Measurements from ENCODE around the gene DISP3. TPM values are rescaled to one million over a fixed set of nuclear protein-coding genes. Genes with fewer than 3 reads are reported as not detected.

DISP3 gene
- total RNA-seq, 1 donor from 2014 or later, result 0.17 TPM

- DNase-seq (ENCODE audit: low read depth), result no peak
- no peaks in the 10 kb centered on the region for H3K27me3 ChIP-seq (ENCODE audit: control insufficient read depth, insufficient read depth, low read length)
- H3K36me3 ChIP-seq (ENCODE audit: control insufficient read depth, insufficient read depth, low read length), result no peaks in the 10 kb centered on the region
- no peak overlapping the region for H3K4me3 ChIP-seq (ENCODE audit: low read depth, low read length)
- TF ChIP-seq, protein P1, sequence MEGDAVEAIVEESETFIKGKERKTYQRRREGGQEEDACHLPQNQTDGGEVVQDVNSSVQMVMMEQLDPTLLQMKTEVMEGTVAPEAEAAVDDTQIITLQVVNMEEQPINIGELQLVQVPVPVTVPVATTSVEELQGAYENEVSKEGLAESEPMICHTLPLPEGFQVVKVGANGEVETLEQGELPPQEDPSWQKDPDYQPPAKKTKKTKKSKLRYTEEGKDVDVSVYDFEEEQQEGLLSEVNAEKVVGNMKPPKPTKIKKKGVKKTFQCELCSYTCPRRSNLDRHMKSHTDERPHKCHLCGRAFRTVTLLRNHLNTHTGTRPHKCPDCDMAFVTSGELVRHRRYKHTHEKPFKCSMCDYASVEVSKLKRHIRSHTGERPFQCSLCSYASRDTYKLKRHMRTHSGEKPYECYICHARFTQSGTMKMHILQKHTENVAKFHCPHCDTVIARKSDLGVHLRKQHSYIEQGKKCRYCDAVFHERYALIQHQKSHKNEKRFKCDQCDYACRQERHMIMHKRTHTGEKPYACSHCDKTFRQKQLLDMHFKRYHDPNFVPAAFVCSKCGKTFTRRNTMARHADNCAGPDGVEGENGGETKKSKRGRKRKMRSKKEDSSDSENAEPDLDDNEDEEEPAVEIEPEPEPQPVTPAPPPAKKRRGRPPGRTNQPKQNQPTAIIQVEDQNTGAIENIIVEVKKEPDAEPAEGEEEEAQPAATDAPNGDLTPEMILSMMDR (IDR thresholded peaks at IDR 0.05; ENCODE audit: insufficient read depth, low read length, poor library complexity, severe bottlenecking), result no peak
Measured at GRCh38 chr1:11488201-11488770, 9.3 kb downstream of the DISP3 start.

DNA sequence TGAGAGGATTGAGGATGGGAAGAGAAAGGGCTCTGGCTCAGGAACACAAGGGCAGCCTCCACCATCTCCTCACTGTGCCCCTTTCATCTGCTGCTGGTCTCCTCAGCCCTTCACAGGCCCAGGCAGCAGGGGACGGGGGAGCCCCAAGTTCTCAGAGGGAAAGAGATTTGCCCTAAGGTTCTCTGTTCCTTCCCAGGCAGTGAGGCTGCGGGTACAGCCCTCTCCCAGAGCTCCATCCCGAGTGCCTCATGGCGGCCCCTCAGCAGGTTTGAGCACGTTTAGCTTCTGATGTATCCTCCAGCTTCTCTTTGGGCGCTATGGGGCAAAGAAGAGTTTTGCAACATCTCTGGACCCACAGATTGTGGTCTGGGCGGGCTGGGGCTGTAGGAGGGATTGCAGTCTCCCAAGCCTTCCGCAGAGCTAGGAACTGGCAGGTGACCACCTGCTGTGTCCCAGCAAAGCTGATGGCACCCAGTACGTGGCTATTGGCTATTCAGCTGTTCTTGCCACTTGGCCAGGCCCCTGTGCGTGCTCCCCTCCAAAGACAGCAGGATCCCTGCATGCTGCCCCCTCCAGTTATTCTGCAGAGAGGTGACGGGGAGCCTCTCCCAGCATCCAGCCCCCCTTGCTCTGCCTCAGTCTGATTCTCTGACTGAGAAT, 10.1 kb downstream of the DISP3 start:
- no peaks in the 10 kb centered on the region for H3K27me3 ChIP-seq (ENCODE audit: control insufficient read depth, insufficient read depth, low read length)
- no peak for DNase-seq (ENCODE audit: low read depth)
- TF ChIP-seq, protein P1 (IDR thresholded peaks at IDR 0.05; ENCODE audit: insufficient read depth, low read length, poor library complexity, severe bottlenecking), result no peak
- H3K4me3 ChIP-seq (ENCODE audit: low read depth, low read length), result no peak overlapping the region
- H3K36me3 ChIP-seq (ENCODE audit: control insufficient read depth, insufficient read depth, low read length), result no peaks in the 10 kb centered on the region

DNA sequence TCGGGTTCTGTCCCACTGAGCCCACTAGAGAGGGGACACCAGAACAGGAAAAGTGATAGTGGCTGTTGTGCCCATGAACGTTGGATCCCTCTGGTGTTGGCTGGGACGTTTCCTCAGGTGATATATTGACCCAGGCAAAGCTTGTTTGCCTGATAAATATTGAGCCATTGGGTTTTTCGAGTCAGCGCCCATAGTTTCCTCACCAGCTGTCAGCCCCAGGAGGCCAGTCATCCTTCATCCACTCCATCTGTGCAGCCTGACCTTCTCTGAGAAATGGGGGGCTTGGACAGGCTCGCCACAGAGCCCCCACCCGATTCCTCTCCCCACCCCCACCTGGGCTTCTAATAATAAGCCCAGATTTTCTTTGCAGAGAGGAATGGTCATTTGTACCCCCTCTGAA, 13.3 kb downstream of the DISP3 start:
- DNase-seq (ENCODE audit: low read depth), result no peak
- TF ChIP-seq, protein P1 (IDR thresholded peaks at IDR 0.05; ENCODE audit: insufficient read depth, low read length, poor library complexity, severe bottlenecking), result no peak
- no peak overlapping the region for H3K4me3 ChIP-seq (ENCODE audit: low read depth, low read length)
- no peaks in the 10 kb centered on the region for H3K27me3 ChIP-seq (ENCODE audit: control insufficient read depth, insufficient read depth, low read length)
- no peaks in the 10 kb centered on the region for H3K36me3 ChIP-seq (ENCODE audit: control insufficient read depth, insufficient read depth, low read length)

- H3K27me3 ChIP-seq (ENCODE audit: control insufficient read depth, insufficient read depth, low read length), result no peaks in the 10 kb centered on the region
- no peak for DNase-seq (ENCODE audit: low read depth)
- TF ChIP-seq, protein P1 (IDR thresholded peaks at IDR 0.05; ENCODE audit: insufficient read depth, low read length, poor library complexity, severe bottlenecking), result no peak
- H3K4me3 ChIP-seq (ENCODE audit: low read depth, low read length), result no peak overlapping the region
- H3K36me3 ChIP-seq (ENCODE audit: control insufficient read depth, insufficient read depth, low read length), result no peaks in the 10 kb centered on the region
Measured at GRCh38 chr1:11493972-11494655, 15.2 kb downstream of the DISP3 start.

DNA sequence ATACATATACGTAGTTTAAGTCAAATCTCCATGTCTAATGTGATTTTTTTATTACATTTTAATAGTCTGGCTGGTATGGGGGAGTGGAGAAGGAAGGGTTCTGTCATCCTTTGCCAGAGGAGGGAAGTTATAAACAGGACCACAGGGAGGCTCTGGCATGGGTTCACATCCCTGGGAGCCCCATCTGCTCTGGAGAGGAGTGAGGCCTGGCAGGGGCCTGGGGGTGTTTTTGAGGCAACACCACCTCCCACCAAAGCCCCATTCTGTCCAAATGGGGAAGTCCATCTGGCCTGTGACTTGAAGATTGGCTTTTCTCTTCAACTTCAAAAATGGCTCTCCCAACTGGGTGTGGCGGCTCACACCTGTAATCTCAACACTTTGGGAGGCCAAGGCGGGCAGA, 15.8 kb downstream of the DISP3 start:
- no peak for DNase-seq (ENCODE audit: low read depth)
- Histone ChIP-seq H3K4me3 (ENCODE audit: low read depth, low read length) (no peak overlapping the region), H3K36me3 (ENCODE audit: control insufficient read depth, insufficient read depth, low read length) (no peaks in the 10 kb centered on the region), H3K27me3 (ENCODE audit: control insufficient read depth, insufficient read depth, low read length) (no peaks in the 10 kb centered on the region)
- TF ChIP-seq, protein P1 (IDR thresholded peaks at IDR 0.05; ENCODE audit: insufficient read depth, low read length, poor library complexity, severe bottlenecking), result no peak

Measured in kidney epithelial cell (primary cell).